GM18519 (cell line): ENCODE data around the gene KIZ.
A peak's percentile ranks its signal among the peaks of the same experiment; 100 is the strongest.

ENCODE experiments used
- ATAC-seq: cut with Tn5 transposase; IDR thresholded peaks from one replicate; pipeline ENCODE4 v1.9.1; 2021; ENCODE audit warnings: mild to moderate bottlenecking, moderate library complexity; ENCODE audit not compliant: unreplicated experiment, low FRiP score

Gene KIZ

GRCh38 chr20:21251278-21251677, 125.4 kb downstream of the KIZ start:
- ATAC-seq, result no peak

- ATAC-seq, result no peak
These were observed 131.3 kb downstream of the KIZ start for GRCh38 chr20:21257192-21257591.

DNA sequence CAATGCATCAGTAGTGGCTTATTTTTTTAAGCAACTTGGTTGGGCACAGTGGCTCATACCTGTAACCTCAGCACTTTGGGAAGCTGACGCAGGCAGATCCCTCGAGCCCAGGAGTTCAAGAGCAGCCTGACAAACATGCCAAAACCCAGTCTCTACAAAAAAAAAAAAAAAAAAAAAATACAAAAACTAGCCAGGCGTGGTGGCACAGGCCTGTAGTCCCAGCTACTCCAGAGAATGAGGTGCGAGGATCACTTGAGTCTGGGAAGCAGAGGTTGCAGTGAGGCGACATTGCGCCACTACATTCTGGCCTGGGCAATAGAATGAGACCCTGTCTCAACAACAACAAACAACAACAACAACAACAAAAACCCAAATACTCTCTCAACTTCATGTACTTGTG, 132.5 kb downstream of the KIZ start:
- ATAC-seq, result no peak

DNA sequence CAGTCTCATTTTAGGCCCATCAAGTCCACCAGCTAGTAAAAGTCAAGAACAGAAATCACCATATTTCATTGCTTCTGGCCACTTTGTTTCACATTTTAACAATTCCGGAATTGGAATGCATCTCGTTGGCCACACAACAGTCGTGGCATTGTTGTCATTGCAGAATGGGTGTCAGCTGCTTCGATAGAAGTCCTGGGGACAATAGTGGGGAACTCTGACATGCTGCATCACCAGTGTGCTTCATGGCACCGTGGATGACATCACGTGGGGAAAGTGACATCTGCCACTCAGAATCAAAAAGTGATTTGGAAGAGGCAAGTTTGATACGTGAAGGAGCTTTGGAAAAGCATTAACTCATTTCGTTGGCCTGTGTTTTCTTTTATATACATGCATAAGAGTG, 133.5 kb downstream of the KIZ start:
- ATAC-seq, result no peak

DNA sequence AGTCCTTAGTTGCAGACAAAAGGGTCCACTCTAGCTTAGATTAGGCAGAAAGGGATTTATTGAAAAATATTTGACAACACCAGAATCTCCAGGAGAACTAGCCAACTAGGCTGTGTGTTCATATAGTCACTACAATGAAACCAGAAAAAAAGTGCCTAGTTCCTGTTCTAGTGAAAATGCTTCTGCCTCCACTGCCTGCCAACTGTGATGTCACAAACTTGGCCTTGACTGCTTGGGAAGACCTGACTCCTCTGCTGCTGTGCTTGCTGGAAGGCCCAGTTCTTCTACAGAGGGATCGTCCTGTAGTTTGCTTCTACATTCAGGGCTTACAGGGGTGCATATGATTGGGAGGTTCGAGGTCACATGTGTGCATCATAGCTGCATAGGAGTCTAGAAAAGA, 136.9 kb downstream of the KIZ start:
- ATAC-seq, result no peak

DNA sequence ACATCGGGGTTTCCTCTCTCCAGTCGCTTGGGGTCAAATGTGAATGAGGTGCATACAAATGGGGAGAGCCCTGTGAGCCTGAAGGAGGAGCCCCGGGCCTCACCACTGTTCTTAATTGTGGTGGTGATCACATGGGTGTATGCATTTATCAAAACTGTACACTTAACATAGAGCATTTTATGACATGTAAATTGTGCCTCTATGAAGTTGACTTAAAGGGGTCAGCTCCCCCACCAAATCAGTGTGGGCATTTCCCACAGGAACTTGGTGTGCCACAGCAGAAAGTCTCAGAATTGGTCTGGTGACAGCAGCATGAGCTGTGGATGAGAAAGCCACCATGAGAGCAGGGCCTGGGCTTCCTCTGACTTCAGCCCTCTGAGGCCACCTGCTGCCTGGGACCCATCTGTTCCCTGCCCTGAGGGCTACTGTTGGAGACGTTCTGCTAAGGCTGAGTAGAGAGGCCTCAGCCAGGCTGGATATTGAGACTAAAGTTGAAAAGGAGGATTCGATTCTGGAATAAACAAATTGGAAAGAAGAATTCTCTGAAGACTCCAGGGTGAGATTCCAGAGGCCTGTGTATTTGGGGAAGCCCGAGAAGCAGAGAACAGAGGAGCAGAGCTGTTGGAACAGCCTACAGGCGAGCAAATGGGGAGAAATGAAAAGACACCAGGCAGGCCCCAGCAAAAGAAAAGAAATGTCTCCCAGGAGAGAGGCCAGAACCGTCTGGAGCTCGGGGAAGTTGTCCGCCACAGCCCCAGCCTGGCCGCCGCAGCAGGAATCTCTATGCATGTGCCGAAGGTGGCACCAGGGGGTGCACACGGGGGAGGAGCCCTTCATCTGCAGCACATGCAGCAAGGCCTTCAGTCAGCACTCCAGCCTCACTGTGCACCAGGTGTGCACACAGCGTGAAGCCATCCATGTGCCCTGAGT, 139.6 kb downstream of the KIZ start:
- ATAC-seq, result no peak

- no peak for ATAC-seq
These were observed 140.3 kb downstream of the KIZ start for GRCh38 chr20:21266191-21266536.

- ATAC-seq, result no peak
These were observed 143.9 kb downstream of the KIZ start for GRCh38 chr20:21269772-21270171.

- ATAC-seq, result no peak
These were observed 144.9 kb downstream of the KIZ start for GRCh38 chr20:21270806-21271205.

GRCh38 chr20:21272279-21272678, 146.4 kb downstream of the KIZ start:
- ATAC-seq, result peak; percentile 39

DNA sequence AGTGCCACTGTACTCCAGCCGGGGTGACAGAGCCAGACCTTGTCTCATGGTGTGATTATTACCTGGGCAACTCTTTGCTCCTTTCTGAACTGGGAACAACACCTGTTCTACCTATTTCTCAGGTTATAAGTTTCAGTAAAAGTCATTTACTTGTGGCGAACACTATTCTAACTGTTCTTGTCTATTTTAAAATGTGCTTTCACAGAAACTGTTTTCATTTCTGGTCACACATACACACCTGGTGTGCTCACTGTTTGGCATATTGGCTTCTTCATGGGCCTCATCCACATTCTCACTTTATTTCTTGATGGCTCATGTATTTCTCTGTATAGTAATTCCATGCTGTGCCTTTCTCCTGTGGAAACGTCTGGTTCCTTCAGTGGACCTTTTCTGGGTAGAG, 146.8 kb downstream of the KIZ start:
- ATAC-seq, result peak; percentile 50

DNA sequence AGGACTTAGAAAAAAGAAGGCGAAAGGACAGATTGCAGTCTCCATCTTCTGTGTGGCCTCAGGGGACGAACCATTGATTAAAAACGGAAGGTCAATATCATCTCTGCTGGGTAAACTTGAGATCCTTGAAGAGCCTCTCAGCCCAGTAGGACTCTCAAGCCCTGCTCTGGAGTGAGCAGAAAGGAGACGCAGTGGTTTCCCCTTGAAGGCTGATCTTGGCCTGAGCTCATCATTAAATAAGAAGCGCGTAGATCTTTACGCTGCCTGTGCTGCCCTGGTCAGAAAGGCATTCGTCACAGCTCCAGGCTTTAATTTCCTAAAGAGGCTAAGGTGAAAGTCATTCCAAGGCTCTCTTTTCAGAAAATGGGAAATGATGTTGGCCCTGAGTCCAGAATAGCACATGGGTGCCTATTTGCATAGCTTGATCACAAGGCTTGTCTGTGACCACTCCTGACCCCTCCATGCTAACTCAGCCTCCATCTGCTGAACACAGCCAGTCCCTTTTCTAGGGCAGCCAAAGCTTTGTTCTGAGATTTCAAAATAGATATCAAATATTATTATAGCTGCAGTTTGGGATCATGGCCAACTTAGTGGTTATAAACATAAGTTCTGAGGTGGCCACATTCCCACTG, 148.0 kb downstream of the KIZ start:
- no peak for ATAC-seq

- no peak for ATAC-seq
These were observed 152.9 kb downstream of the KIZ start for GRCh38 chr20:21278829-21279228.

DNA sequence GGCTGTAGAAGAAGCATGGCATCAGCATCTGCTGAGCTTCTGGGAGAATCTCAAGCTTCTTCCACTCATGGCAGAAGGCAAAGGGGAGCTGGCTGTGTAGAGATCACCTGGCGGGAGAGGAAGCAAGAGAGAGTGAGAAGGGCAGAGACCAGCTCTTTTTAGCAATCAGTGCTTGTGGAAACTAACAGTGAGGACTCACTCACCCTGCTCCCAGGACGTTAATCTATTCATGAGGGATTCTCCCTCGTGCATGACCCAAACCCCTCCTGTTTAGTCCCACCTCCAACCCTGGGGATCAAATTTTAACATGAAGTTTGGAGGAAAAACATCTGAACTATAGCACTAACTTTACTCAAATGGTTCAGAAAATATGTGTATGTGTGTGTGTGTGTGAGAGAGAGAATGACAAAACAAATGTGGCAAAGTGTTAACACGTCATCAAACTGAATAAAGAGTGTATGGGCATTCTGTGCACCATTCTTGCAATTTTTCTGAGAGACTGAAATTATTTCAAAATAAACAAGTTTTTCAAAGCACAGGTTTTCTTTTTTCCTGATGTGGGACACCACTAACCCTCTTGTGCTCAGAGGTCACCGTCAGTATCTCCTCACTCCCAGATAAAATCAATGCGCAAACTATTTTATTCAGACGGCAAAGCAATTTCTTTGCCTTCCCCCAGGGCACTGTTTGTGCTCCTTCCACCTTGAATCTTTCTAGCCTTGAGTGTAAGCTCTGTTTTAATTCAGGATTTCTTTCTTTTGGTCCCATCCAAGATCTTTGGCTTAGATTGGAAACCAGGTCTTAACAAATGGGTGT, 154.0 kb downstream of the KIZ start:
- no peak for ATAC-seq

GRCh38 chr20:21280522-21281016, 154.7 kb downstream of the KIZ start:
- peak; percentile 59 for ATAC-seq

DNA sequence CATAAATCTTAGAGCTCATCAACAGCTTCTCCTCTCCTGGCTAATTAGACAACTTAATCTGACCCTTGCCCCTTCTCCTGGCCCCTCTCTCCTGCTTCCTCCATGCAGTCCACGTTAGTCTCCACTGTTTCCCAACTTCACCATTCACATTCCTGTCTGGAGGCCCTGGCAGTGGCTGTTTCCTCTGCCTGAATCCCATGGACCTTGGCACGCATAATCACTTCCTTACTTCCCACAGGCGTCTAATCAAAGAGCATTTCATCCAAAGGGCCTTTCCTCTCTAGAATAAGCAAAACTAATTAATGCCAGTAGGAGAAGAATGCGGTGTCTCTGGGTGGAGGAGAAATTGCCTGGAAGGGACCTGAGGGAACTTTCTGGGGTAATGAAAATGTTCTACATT, 160.9 kb downstream of the KIZ start:
- no peak for ATAC-seq

- no peak for ATAC-seq
These were observed 162.9 kb downstream of the KIZ start for GRCh38 chr20:21288587-21289370.

GRCh38 chr20:21289651-21290050, 163.8 kb downstream of the KIZ start:
- no peak for ATAC-seq

- no peak for ATAC-seq
These were observed 165.1 kb downstream of the KIZ start for GRCh38 chr20:21291026-21291425.

GRCh38 chr20:21294755-21295154, 168.9 kb downstream of the KIZ start:
- ATAC-seq, result no peak
